Activated gamma-delta T cell treated with anti-CD3 and anti-CD28 coated beads, Interleukin-2, amount 50 U/mL, for 16 hours (primary cell): Measurements from ENCODE around the gene MEGF11.
"Not testable (repeated sequence)": the region's sequence is repeated elsewhere in the genome, so short reads cannot be mapped to it uniquely, and the experiment has no call there.

ENCODE experiments used
- DNase-seq: peaks from one replicate; pipeline ENCODE4 v3.0.0-alpha.2; 2020; ENCODE audit warnings: low read depth

MEGF11 gene

GRCh38 chr15:66001042-66001441 is 252.5 kb downstream of the MEGF11 start:
- DNase-seq: no peak

GRCh38 chr15:65998486-65998885 is 255.1 kb downstream of the MEGF11 start:
- DNase-seq: no peak

GRCh38 chr15:65996901-65997300 is 256.6 kb downstream of the MEGF11 start:
- no peak for DNase-seq

GRCh38 chr15:65994832-65995231 is 258.7 kb downstream of the MEGF11 start:
- DNase-seq: no peak

GRCh38 chr15:65993762-65994161 is 259.8 kb downstream of the MEGF11 start:
- no peak for DNase-seq

GRCh38 chr15:65993236-65993635 is 260.3 kb downstream of the MEGF11 start:
- no peak for DNase-seq

- DNase-seq: no peak
Observed at GRCh38 chr15:65991721-65992483, 261.6 kb downstream of the MEGF11 start.

- DNase-seq: no peak
Observed at GRCh38 chr15:65990298-65990981, 263.1 kb downstream of the MEGF11 start.

GRCh38 chr15:65987100-65987499 is 266.4 kb downstream of the MEGF11 start:
- DNase-seq: no peak

- no peak for DNase-seq
Observed at GRCh38 chr15:65986416-65986815, 267.1 kb downstream of the MEGF11 start.

- no peak for DNase-seq
Observed at GRCh38 chr15:65985387-65985786, 268.2 kb downstream of the MEGF11 start.

- DNase-seq: no peak
Observed at GRCh38 chr15:65982627-65983322, 270.8 kb downstream of the MEGF11 start.

GRCh38 chr15:65981837-65982626 is 271.5 kb downstream of the MEGF11 start:
- DNase-seq: peak; percentile 33

GRCh38 chr15:65980824-65981456 is 272.6 kb downstream of the MEGF11 start:
- no peak for DNase-seq

GRCh38 chr15:65979837-65980236 is 273.7 kb downstream of the MEGF11 start:
- no peak for DNase-seq

- DNase-seq: no peak
Observed at GRCh38 chr15:65979316-65979715, 274.2 kb downstream of the MEGF11 start.

- no peak for DNase-seq
Observed at GRCh38 chr15:65978110-65978509, 275.4 kb downstream of the MEGF11 start.

GRCh38 chr15:65976196-65976595 is 277.4 kb downstream of the MEGF11 start:
- DNase-seq: not testable (repeated sequence)

GRCh38 chr15:65971741-65971995 is 281.9 kb downstream of the MEGF11 start:
- DNase-seq: no peak

GRCh38 chr15:65970937-65971740 is 282.4 kb downstream of the MEGF11 start:
- DNase-seq: no peak
